Stimulated activated CD4-positive, alpha-beta T cell treated with anti-CD3 and anti-CD28 coated beads, Interleukin-2, amount 100 ng/mL, for 4 hours (primary cell): ENCODE results near the gene TMA16.
"Not testable (repeated sequence)": the region's sequence is repeated elsewhere in the genome, so short reads cannot be mapped to it uniquely, and the experiment has no call there.

Experiments
- DNase-seq: peaks from one replicate; pipeline ENCODE4 v3.0.0-alpha.2; 2020; ENCODE audit warnings: low read depth

Gene TMA16

GRCh38 chr4:163494360-163495241, at the start of gene TMA16:
TMA16 (plus strand) TSS chr4:163494690; CDS start chr4:163494802, 112 bp downstream.
- peak; percentile 71 for DNase-seq

GRCh38 chr4:163447023-163447422, 47.5 kb upstream of the TMA16 start:
- DNase-seq = not testable (repeated sequence)

GRCh38 chr4:163447481-163447880, 47.0 kb upstream of the TMA16 start:
- no peak for DNase-seq

- DNase-seq = no peak
These were observed 45.8 kb upstream of the TMA16 start for GRCh38 chr4:163448540-163449203.

GRCh38 chr4:163462556-163462955, 31.9 kb upstream of the TMA16 start:
- DNase-seq = no peak

- no peak for DNase-seq
These were observed 27.3 kb upstream of the TMA16 start for GRCh38 chr4:163467082-163467770.

- no peak for DNase-seq
These were observed 24.1 kb upstream of the TMA16 start for GRCh38 chr4:163470391-163470790.

- no peak for DNase-seq
These were observed 21.4 kb upstream of the TMA16 start for GRCh38 chr4:163473130-163473529.

GRCh38 chr4:163473576-163473975, 20.9 kb upstream of the TMA16 start, which contains the start of gene TKTL2:
TKTL2 (minus strand) TSS chr4:163473754; CDS start chr4:163473734, 20 bp downstream.
- no peak for DNase-seq

GRCh38 chr4:163474027-163474426, 20.5 kb upstream of the TMA16 start:
- DNase-seq = no peak

- no peak for DNase-seq
These were observed 17.6 kb upstream of the TMA16 start for GRCh38 chr4:163476761-163477438.

GRCh38 chr4:163482190-163482589, 12.3 kb upstream of the TMA16 start:
- DNase-seq = no peak

GRCh38 chr4:163484906-163485305, 9.6 kb upstream of the TMA16 start:
- peak; percentile 30 for DNase-seq

- DNase-seq = no peak
These were observed 8.9 kb upstream of the TMA16 start for GRCh38 chr4:163485589-163485988.

GRCh38 chr4:163486321-163486720, 8.2 kb upstream of the TMA16 start:
- no peak for DNase-seq

GRCh38 chr4:163489929-163490328, 4.6 kb upstream of the TMA16 start:
- DNase-seq = no peak

- DNase-seq = no peak
These were observed 1.5 kb upstream of the TMA16 start for GRCh38 chr4:163492951-163493504.

GRCh38 chr4:163493643-163494359, 689 bp upstream of the TMA16 start:
- DNase-seq = no peak

GRCh38 chr4:163495900-163496299, 1.4 kb downstream of the TMA16 start:
- DNase-seq = no peak

GRCh38 chr4:163500586-163500985, 6.1 kb downstream of the TMA16 start:
- DNase-seq = no peak

GRCh38 chr4:163505374-163505773, 10.9 kb downstream of the TMA16 start:
- no peak for DNase-seq
